Progenitor cell of endocrine pancreas (in vitro differentiated cells): ENCODE measurements around the gene TRAPPC8. TPM values are rescaled to one million over a fixed set of nuclear protein-coding genes. Genes with fewer than 3 reads are reported as not detected.
"Not testable (repeated sequence)": the region's sequence is repeated elsewhere in the genome, so short reads cannot be mapped to it uniquely, and the experiment has no call there.

Experiments
- DNase-seq: peaks from one replicate; pipeline ENCODE4 v3.0.0; 2021; ENCODE audit warnings: low spot score; ENCODE audit not compliant: unreplicated experiment
- H3K27ac Mint-ChIP-seq: 2 replicates; pipeline ENCODE4 v1.8.0; 2021; ENCODE audit warnings: mild to moderate bottlenecking, moderate library complexity, mixed read lengths
- H3K27me3 Mint-ChIP-seq: 2 replicates; pipeline ENCODE4 v1.8.0; 2021; ENCODE audit warnings: mixed read lengths
- H3K36me3 Mint-ChIP-seq: 2 replicates; pipeline ENCODE4 v1.8.0; 2022; ENCODE audit warnings: mixed read lengths; ENCODE audit not compliant: insufficient read depth
- H3K4me1 Mint-ChIP-seq: 2 replicates; pipeline ENCODE4 v1.8.0; 2021; ENCODE audit warnings: low read depth, mixed read lengths
- H3K4me3 Mint-ChIP-seq: 2 replicates; pipeline ENCODE4 v1.8.0; 2021; ENCODE audit warnings: low read depth, mild to moderate bottlenecking, moderate library complexity, mixed read lengths
- H3K9me3 Mint-ChIP-seq: 2 replicates; pipeline ENCODE4 v1.8.0; 2021; ENCODE audit warnings: low read depth, mixed read lengths
- CTCF ChIP-seq: fragments of 200-600 bp; sonication (generic); IDR thresholded peaks from one replicate; pipeline ENCODE4 v1.5.0; 2021; ENCODE audit warnings: antibody characterized with exemption, mild to moderate bottlenecking; ENCODE audit not compliant: unreplicated experiment
- total RNA-seq: library from RNA; stranded (reverse); gene quantifications from 2 replicates; pipeline ENCODE4 v1.2.1, GENCODE V29; 2021

Gene TRAPPC8
- total RNA-seq, 1 donor from 2014 or later = 39.8 TPM

DNA sequence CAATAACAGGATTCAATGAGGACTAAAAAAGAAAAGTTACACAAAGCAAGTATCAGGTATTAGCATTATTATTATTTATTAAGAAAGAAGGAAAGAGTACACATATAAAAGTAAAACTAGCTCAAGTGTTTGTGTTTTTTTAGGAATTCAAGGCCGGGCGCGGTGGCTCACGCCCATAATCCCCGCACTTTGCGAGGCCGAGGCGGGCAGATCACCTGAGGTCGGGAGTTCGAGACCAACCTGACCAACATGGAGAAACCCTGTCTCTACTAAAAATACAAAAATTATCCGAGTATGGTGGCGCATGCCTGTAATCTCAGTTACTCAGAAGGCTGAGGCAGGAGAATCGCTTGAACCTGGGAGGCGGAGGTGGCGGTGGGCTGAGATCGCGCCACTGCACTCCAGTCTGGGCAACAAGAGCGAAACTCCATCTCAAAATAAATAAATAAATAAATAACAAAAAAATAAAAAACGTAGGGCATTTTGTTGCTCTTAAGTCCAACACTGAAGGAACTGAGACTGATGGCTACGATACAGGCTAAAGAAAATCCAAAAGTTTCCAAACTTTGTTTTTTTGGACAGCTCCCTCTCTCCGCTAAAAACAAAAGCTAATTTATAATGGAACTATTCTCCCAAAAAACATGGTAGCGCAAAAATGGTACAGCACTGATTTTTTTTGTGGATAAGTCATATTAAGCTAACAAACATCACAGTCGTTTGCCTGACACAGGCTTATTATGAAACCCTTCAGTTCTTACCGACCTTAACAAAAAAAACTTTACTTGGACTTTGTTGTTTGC lies 1.7 kb downstream of the TRAPPC8 start:
- Mint-ChIP-seq H3K27me3 (no peaks in the 10 kb centered on the region), H3K36me3 (no peaks in the 10 kb centered on the region), H3K27ac (no peak overlapping the region), H3K4me1 (peaks cover 23% of the 10 kb centered on the region), H3K9me3 (no peaks in the 10 kb centered on the region), H3K4me3 (peak overlapping the region; percentile 100)
- DNase-seq = no peak
- no peak for TF ChIP-seq CTCF

DNA sequence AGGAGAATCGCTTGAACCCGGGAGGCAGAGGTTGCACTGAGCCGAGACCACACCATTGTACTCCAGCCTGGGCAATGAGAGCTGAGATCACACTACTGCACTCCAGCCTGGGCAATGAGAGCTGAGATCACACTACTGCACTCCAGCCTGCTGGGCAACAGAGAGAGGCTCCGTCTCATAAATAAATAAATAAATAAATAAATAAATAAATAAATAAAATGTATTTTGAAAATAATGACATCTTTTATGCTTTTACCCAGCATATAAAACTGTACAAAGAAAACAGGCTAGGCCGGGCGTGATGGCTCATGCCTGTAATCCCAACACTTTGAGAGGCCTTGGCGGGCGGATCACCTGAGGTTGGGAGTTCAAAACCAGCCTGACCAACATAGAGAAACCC lies 8.2 kb downstream of the TRAPPC8 start:
- not testable (repeated sequence) for H3K36me3 Mint-ChIP-seq, H3K4me3 Mint-ChIP-seq, DNase-seq, H3K27ac Mint-ChIP-seq, H3K4me1 Mint-ChIP-seq, H3K27me3 Mint-ChIP-seq, H3K9me3 Mint-ChIP-seq

DNA sequence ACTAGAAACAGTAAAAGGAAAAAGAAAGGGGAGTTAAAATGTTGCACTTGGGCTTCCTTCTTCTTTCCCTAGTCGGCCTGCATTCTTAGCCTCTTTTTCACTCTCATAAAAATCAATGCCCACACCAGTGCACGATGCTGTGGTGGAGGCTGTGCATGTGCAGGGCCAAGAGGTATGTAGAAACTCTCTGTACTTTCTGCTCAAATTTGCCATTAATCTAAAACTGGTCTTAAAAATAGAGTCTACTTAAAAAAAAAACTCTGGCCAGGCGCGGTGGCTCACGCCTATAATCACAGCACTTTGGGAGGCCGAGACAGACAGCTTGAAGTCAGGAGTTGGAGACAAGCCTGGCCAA lies 11.1 kb downstream of the TRAPPC8 start:
- H3K36me3 Mint-ChIP-seq = peaks cover 6% of the 10 kb centered on the region
- no peak overlapping the region for H3K4me3 Mint-ChIP-seq
- DNase-seq = no peak
- H3K4me1 Mint-ChIP-seq = peaks cover 2% of the 10 kb centered on the region
- no peaks in the 10 kb centered on the region for H3K27me3 Mint-ChIP-seq
- peak overlapping the region; percentile 53 for H3K27ac Mint-ChIP-seq
- H3K9me3 Mint-ChIP-seq = no peaks in the 10 kb centered on the region
- no peak for TF ChIP-seq CTCF

GRCh38 chr18:31931163-31931885 lies 11.6 kb downstream of the TRAPPC8 start:
- Mint-ChIP-seq H3K4me3 (no peak overlapping the region), H3K27ac (peak overlapping the region; percentile 53), H3K36me3 (peaks cover 9% of the 10 kb centered on the region), H3K4me1 (peaks cover 2% of the 10 kb centered on the region), H3K27me3 (no peaks in the 10 kb centered on the region), H3K9me3 (no peaks in the 10 kb centered on the region)
- no peak for DNase-seq
- TF ChIP-seq CTCF = no peak

DNA sequence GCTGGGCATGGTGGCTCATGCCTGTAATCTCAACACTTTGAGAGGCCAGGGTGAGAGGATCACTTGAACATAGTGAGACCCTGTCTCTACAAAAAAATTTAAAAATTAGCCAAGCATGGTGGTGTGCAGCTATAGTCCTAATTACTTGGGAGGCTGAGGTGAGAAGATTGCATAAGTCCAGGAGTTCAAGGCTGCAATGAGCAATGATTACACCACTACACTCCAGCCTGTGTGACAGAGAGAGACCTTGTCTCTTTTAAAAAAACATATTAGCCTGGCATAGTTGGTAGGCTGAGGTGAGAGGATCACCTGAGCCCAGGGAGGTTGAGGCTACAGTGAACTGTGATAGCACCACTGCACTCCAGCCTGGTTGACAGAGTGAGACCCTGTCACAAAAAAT lies 13.7 kb downstream of the TRAPPC8 start:
- Mint-ChIP-seq H3K36me3 (peaks cover 19% of the 10 kb centered on the region), H3K27me3 (no peaks in the 10 kb centered on the region), H3K9me3 (no peaks in the 10 kb centered on the region), H3K4me1 (peaks cover 2% of the 10 kb centered on the region), H3K27ac (no peak overlapping the region), H3K4me3 (no peak overlapping the region)
- DNase-seq = no peak
- TF ChIP-seq CTCF = no peak

DNA sequence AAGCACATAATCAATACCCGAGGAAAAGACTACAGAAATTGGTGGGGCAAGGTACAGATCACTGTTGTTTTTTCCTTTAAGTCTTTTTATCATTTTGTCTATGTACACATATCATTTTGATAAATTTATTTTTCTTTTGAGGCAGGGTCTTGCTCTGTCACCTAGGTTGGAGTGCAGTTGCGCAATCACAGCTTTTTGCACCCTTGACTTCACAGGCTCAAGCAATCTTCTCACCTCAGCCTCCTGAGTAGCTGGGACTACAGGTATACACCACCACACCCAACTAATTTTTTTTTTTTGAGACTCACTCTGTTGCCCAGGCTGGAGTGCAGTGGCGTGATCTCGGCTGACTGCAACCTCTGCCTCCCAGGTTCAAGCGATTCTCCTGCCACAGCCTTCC lies 15.9 kb downstream of the TRAPPC8 start:
- peaks cover 22% of the 10 kb centered on the region for H3K36me3 Mint-ChIP-seq
- H3K4me1 Mint-ChIP-seq, DNase-seq, H3K9me3 Mint-ChIP-seq, H3K27me3 Mint-ChIP-seq, H3K4me3 Mint-ChIP-seq, H3K27ac Mint-ChIP-seq: not testable (repeated sequence)
